Liver (tissue), 3 donors: ENCODE data around the gene PLCXD3.

Experiments
- CTCF ChIP-seq: fragments of 150-350 bp; IDR thresholded peaks from 2 replicates; pipeline ENCODE4 v1.5.1; 2017; ENCODE audit warnings: improper control_type of control experiment, low read depth, low read length; ENCODE audit not compliant: missing input control
- NR2F2 ChIP-seq: IDR thresholded peaks from 2 replicates; pipeline ENCODE4 v1.6.1; 2016; ENCODE audit warnings: antibody characterized with exemption
- RAD21 ChIP-seq, 2 donors: IDR thresholded peaks; 2 replicates each; pipeline ENCODE4 v1.6.1; 2016; ENCODE audit warnings: antibody characterized with exemption in 2 of 2, mild to moderate bottlenecking in 2 of 2
- REST ChIP-seq: IDR thresholded peaks from 2 replicates; pipeline ENCODE4 v1.6.1; 2016; ENCODE audit warnings: antibody characterized with exemption, mild to moderate bottlenecking
- SP1 ChIP-seq: IDR thresholded peaks from 2 replicates; pipeline ENCODE4 v1.6.1; 2018; ENCODE audit warnings: antibody characterized with exemption, mild to moderate bottlenecking
- YY1 ChIP-seq: IDR thresholded peaks from 2 replicates; pipeline ENCODE4 v1.6.1; 2016; ENCODE audit warnings: antibody characterized with exemption, mild to moderate bottlenecking
- donor health status: healthy.
- donor health status: healthy.

- TF ChIP-seq CTCF (no peak), REST (no peak), NR2F2 (no peak), SP1 (no peak), RAD21 (IDR thresholded peaks at IDR 0.05) (no peak), YY1 (no peak)
Measured at GRCh38 chr5:41418220-41419031, 92.0 kb downstream of the PLCXD3 start.
